IMR-90 (cell line): Measurements from ENCODE around the gene PGC. TPM values are rescaled to one million over a fixed set of nuclear protein-coding genes. Genes with fewer than 3 reads are reported as not detected.
A peak's percentile ranks its signal among the peaks of the same experiment; 100 is the strongest.

ENCODE experiments used
- ATAC-seq: fragments of 200-7000 bp; cut with Tn5 transposase; 2 replicates; pipeline ENCODE4 v1.9.1; 2020; ENCODE audit warnings: low read depth, mild to moderate bottlenecking, moderate library complexity
- BruUV-seq: library from RNA; stranded (reverse); fragments of 400-500 nt; replicated peaks from 2 replicates; lab custom pipeline; 2021; lab: Mats Ljungman, UMichigan
- CTCF ChIA-PET: fragments of 300-600 bp; formaldehyde crosslinking; extraction: SDS; loops from one replicate; lab custom pipeline; 2021; ENCODE audit warnings: antibody characterized with exemption; lab: Yijun Ruan, JAX
- POLR2A ChIA-PET: fragments of 300-600 bp; sonication (Branson Sonifier 250); formaldehyde crosslinking; loops from one replicate; lab custom pipeline; 2022; ENCODE audit warnings: antibody characterized with exemption; ENCODE audit not compliant: unreplicated experiment; lab: Charles Lee
- DNase-seq: peaks from one replicate; pipeline ENCODE4 v3.0.0; 2013
- H2AFZ ChIP-seq: replicated peaks from 2 replicates; pipeline ENCODE3; 2013; ENCODE audit warnings: low read length, mild to moderate bottlenecking; ENCODE audit not compliant: poor library complexity
- H2AK5ac ChIP-seq: 2 replicates; pipeline ENCODE4 v1.6.1; 2013; ENCODE audit warnings: low read depth, low read length, inconsistent platforms
- H2AK9ac ChIP-seq: replicated peaks from 2 replicates; pipeline ENCODE3; 2013; ENCODE audit warnings: mild to moderate bottlenecking, low read depth, low read length, moderate library complexity; ENCODE audit not compliant: poor library complexity
- H2BK120ac ChIP-seq: 2 replicates; pipeline ENCODE4 v1.6.1; 2013; ENCODE audit warnings: low read depth, low read length, inconsistent platforms
- H2BK15ac ChIP-seq: 3 replicates; pipeline ENCODE4 v1.6.1; 2013; ENCODE audit warnings: low read depth, low read length, inconsistent platforms
- H2BK20ac ChIP-seq: 2 replicates; pipeline ENCODE4 v1.6.1; 2013; ENCODE audit warnings: low read depth, mild to moderate bottlenecking, inconsistent platforms, low read length, moderate library complexity
- H2BK5ac ChIP-seq: 2 replicates; pipeline ENCODE4 v1.6.1; 2013; ENCODE audit warnings: mild to moderate bottlenecking, low read depth, low read length, inconsistent platforms; ENCODE audit not compliant: poor library complexity, severe bottlenecking
- H3K14ac ChIP-seq: replicated peaks from 2 replicates; pipeline ENCODE4 v1.6.1; 2013; ENCODE audit warnings: low read depth, low read length, inconsistent platforms
- H3K18ac ChIP-seq: 2 replicates; pipeline ENCODE4 v1.6.1; 2013; ENCODE audit warnings: low read depth, low read length, control low read depth
- H3K23ac ChIP-seq: 2 replicates; pipeline ENCODE4 v1.6.1; 2013; ENCODE audit warnings: low read depth, low read length, inconsistent platforms
- H3K27ac ChIP-seq: 2 replicates; pipeline ENCODE4 v1.5.1; 2013; ENCODE audit warnings: mild to moderate bottlenecking, control low read depth, low read length; ENCODE audit not compliant: insufficient read depth
- H3K27me3 ChIP-seq: 2 replicates; pipeline ENCODE4 v1.6.1; 2013; ENCODE audit warnings: low read length; ENCODE audit not compliant: control insufficient read depth, insufficient read depth
- H3K36me3 ChIP-seq: 2 replicates; pipeline ENCODE4 v1.6.1; 2013; ENCODE audit warnings: low read length, mixed read lengths; ENCODE audit not compliant: control insufficient read depth, insufficient read depth
- H3K4ac ChIP-seq: 2 replicates; pipeline ENCODE4 v1.6.1; 2013; ENCODE audit warnings: low read depth, low read length, inconsistent platforms
- H3K4me1 ChIP-seq: 2 replicates; pipeline ENCODE4 v1.6.1; 2013; ENCODE audit warnings: low read length, mixed read lengths; ENCODE audit not compliant: control insufficient read depth, insufficient read depth
- H3K4me2 ChIP-seq: 2 replicates; pipeline ENCODE4 v1.6.1; 2013; ENCODE audit warnings: low read depth, mild to moderate bottlenecking, control low read depth, low read length, moderate library complexity
- H3K4me3 ChIP-seq: 2 replicates; pipeline ENCODE4 v1.5.1; 2013; ENCODE audit warnings: low read depth, mild to moderate bottlenecking, control low read depth, low read length, moderate library complexity; ENCODE audit not compliant: insufficient read depth
- H3K56ac ChIP-seq: 2 replicates; pipeline ENCODE4 v1.6.1; 2013; ENCODE audit warnings: low read length, inconsistent platforms; ENCODE audit not compliant: insufficient read depth; ENCODE audit errors: extremely low read depth
- H3K79me1 ChIP-seq, 2 experiments: 2 replicates each; pipeline ENCODE4 v1.6.1; 2013; ENCODE audit warnings: low read length in 2 of 2, inconsistent platforms in 1 of 2, low read depth in 1 of 2
- H3K9ac ChIP-seq: 2 replicates; pipeline ENCODE4 v1.6.1; 2013; ENCODE audit warnings: low read depth, low read length, control low read depth
- H3K9me1 ChIP-seq: 2 replicates; pipeline ENCODE4 v1.6.1; 2013; ENCODE audit warnings: low read length, inconsistent platforms; ENCODE audit not compliant: insufficient read depth
- H3K9me3 ChIP-seq: 2 replicates; pipeline ENCODE4 v1.6.1; 2013; ENCODE audit warnings: low read length; ENCODE audit not compliant: control insufficient read depth, insufficient read depth
- H4K20me1 ChIP-seq: 2 replicates; pipeline ENCODE4 v1.6.1; 2013; ENCODE audit warnings: low read length, inconsistent platforms; ENCODE audit not compliant: insufficient read depth
- H4K5ac ChIP-seq: 2 replicates; pipeline ENCODE4 v1.6.1; 2013; ENCODE audit warnings: mild to moderate bottlenecking, low read depth, low read length, control low read depth
- H4K8ac ChIP-seq, 2 experiments: 2 replicates each; pipeline ENCODE4 v1.6.1; 2013; ENCODE audit warnings: low read depth in 2 of 2, low read length in 2 of 2, control low read depth in 1 of 2, inconsistent platforms in 1 of 2
- H4K91ac ChIP-seq: 2 replicates; pipeline ENCODE4 v1.6.1; 2013; ENCODE audit warnings: low read depth, low read length, inconsistent platforms; ENCODE audit not compliant: insufficient read depth
- CHD1 ChIP-seq: IDR thresholded peaks from 2 replicates; pipeline ENCODE4 v1.6.1; 2012; ENCODE audit warnings: low read depth, low read length, improper control_type of control experiment
- MAZ ChIP-seq: IDR thresholded peaks from 2 replicates; pipeline ENCODE4 v1.6.1; 2012; ENCODE audit warnings: low read depth, mild to moderate bottlenecking, low read length, improper control_type of control experiment, moderate library complexity, borderline replicate concordance
- POLR2A ChIP-seq: IDR thresholded peaks from 2 replicates; pipeline ENCODE4 v1.6.1; 2012; ENCODE audit warnings: mild to moderate bottlenecking, low read depth, low read length
- SMC3 ChIP-seq: fragments of 150-350 bp; IDR thresholded peaks from 2 replicates; pipeline ENCODE4 v1.6.1; 2016; ENCODE audit warnings: low read depth, mild to moderate bottlenecking, antibody characterized with exemption, low read length, moderate library complexity
- whole genome bisulfite sequencing, 2 experiments: methylation state at CpG; one replicate each; pipeline versions ENCODE4 v1.1.5 to v1.1.7; 2013; ENCODE audit warnings: missing lambda C conversion rate in 2 of 2; ENCODE audit not compliant: insufficient read length in 1 of 2; ENCODE audit errors: extremely low coverage in 2 of 2; 5-methylcytosine and 5-hydroxymethylcytosine counted together
- dilution Hi-C: fragments of 300-500 bp; cut with HindIII; formaldehyde crosslinking; loops from one replicate; pipeline ENCODE4 v1.14.3; 2018; ENCODE audit warnings: low sequenced_read_pairs; ENCODE audit not compliant: unreplicated experiment
- in situ Hi-C: fragments of 300-500 bp; cut with MboI; formaldehyde crosslinking; loops from 3 replicates; pipeline ENCODE4 v1.14.3; 2019; ENCODE audit warnings: low sequenced_read_pairs, inconsistent platforms, mixed read lengths
- intact Hi-C: fragments of 100-400 bp; cut with micrococcal nuclease; formaldehyde crosslinking; loops from 2 replicates; pipeline ENCODE4 v1.10.0; 2022
- polyA plus RNA-seq, 3 experiments: library from polyadenylated mRNA; depleted of rRNA; stranded (reverse); fragments of >200 nt; gene quantifications; 2 replicates each; pipeline ENCODE4 v1.2.3, GENCODE V29; 2012; ENCODE audit warnings: low replicate concordance in 1 of 3
- total RNA-seq: library from RNA; depleted of rRNA; stranded (reverse); fragments of >200 nt; gene quantifications from 2 replicates; pipeline ENCODE4 v1.2.3, GENCODE V29; 2012
- TF ChIP-seq, protein P1 (sequence below): fragments of 150-350 bp; IDR thresholded peaks from 2 replicates; pipeline ENCODE4 v1.6.1; 2016; ENCODE audit warnings: low read depth, mild to moderate bottlenecking, low read length, moderate library complexity, borderline replicate concordance

Gene PGC
- total and polyA plus RNA-seq, 2 of the 4 experiments (the other 2 are of a cell fraction), result not detected

DNA sequence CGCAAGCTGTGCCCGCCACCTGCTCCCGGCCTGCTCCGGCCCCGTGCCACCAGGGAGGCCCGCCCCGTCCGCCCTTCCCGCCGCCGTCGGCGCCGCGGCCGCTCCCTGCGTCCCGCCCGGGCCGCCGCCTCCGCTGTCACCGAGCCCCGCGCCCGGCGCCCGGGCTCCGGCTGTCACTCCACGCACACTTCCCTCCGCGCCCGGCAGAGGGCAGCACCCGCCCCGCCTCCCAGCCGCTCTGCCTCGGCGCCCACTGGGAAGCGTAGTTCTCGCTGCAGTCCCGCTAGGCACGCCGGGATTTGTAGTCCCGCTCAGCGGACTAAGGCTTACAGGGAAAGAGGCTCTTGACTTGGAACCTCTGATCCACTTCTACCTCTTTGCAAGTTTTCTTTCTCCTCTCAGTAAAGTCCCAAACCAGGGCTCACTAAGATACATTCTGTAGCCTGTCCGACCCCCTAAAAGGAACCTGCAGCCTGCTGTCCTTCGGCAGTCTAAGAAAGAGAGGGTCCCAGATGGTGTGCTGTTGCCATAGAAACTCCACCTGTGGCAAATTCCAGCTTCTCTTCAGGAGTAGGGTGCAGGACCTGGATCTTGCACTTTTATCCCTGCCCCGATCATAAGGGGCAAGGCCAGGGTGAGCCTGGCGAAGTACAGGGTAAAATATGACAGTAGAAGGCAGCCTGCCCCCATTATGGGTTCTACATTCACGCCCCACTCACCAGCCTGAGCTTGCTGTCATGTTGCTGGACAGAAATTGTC is 11.6 kb downstream of the PGC start, which contains the start of gene TFEB (continued):
- TF ChIP-seq CHD1 (no peak), SMC3 (peak; percentile 69), POLR2A (no peak)

DNA sequence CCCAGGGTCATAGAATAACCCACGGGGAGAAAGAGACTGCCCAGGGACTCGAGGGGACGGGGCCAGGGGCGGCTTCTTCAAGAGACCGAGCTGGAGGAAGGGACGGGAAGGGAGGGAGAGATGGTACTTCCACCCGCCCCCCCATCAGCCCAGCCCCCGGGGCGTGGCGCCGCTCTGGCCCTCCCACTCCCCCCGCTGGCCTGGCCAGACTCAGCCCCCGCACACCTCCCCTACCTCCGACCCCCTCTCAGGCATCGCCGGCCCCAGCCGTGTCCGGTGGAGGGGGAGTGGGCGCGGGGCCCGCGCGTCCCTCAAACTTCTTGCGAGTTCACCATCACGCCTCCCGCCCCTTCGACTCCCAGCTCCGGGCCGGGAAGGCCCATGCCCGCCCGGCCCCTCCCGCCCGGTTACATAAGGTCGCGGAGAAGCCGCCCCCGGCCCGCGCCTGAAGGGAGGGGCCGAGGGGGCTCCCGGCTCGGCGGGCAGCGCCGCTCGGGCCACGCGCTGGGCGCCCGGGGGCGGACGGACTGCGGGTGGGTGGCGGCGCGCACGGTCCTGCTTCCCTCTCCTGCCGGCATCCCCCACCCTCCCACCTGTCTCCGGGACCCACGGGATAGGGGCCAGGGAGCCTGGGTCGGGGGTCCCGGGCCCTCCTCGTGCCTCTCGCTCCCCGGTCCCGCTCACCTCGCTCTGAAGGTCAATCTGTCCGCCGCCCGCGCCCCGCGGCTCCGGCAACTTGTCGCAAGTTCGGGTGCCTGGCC is 12.4 kb downstream of the PGC start:
- no peak overlapping the region for H3K56ac ChIP-seq
- peak overlapping the region; percentile 95 for H2AFZ ChIP-seq
- dilution Hi-C loops, result no loop called here
- H4K8ac ChIP-seq, result peak overlapping the region in 1 of 2 experiments; percentile 71; a peak in 1 of 4 replicates
- H4K20me1 ChIP-seq, result no peaks in the 10 kb centered on the region
- no peak overlapping the region for H2BK120ac ChIP-seq
- H2AK5ac ChIP-seq, result no peak overlapping the region
- peak overlapping the region; percentile 77 for H2BK5ac ChIP-seq
- no peak overlapping the region for H2BK15ac ChIP-seq
- peak overlapping the region; percentile 75 for H2AK9ac ChIP-seq
- no peak overlapping the region for H4K5ac ChIP-seq
- in situ Hi-C loops, result no loop called here
- H3K27me3 ChIP-seq, result no peaks in the 10 kb centered on the region; the same call in 1 of the 2 replicates
- H3K9me3 ChIP-seq, result no peaks in the 10 kb centered on the region
- TF ChIP-seq, protein P1, sequence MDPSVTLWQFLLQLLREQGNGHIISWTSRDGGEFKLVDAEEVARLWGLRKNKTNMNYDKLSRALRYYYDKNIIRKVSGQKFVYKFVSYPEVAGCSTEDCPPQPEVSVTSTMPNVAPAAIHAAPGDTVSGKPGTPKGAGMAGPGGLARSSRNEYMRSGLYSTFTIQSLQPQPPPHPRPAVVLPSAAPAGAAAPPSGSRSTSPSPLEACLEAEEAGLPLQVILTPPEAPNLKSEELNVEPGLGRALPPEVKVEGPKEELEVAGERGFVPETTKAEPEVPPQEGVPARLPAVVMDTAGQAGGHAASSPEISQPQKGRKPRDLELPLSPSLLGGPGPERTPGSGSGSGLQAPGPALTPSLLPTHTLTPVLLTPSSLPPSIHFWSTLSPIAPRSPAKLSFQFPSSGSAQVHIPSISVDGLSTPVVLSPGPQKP, result no peak
- peak; percentile 49; the same call in 1 of the 2 replicates for TF ChIP-seq MAZ
- peaks cover 18% of the 10 kb centered on the region for H3K4me1 ChIP-seq
- intact Hi-C loops, result loop anchor here (1.0 to 2.0 kb wide), 4 partner anchors 28 to 52 kb away; no protein-coding TSS in a partner anchor
- BruUV-seq, result no TSS peak
- H3K4ac ChIP-seq, result no peak overlapping the region
- peak overlapping the region; percentile 66 for H3K9ac ChIP-seq
- peak overlapping the region; percentile 88 for H3K4me3 ChIP-seq
- WGBS, 2 experiments, result 0% methylated on average over 1 of the region's 76 CpGs; no CpG with 5 or more reads in 1 of the 2 experiments
- no peaks in the 10 kb centered on the region for H3K36me3 ChIP-seq
- no peak overlapping the region for H3K14ac ChIP-seq
- no peak overlapping the region for H2BK20ac ChIP-seq
- POLR2A ChIA-PET, result no interaction called here
- H3K27ac ChIP-seq, result peak overlapping the region; percentile 70
- H3K18ac ChIP-seq, result peak overlapping the region; percentile 47; the same call in 1 of the 2 replicates
- H3K23ac ChIP-seq, result no peak overlapping the region
- peaks cover 6 to 23% of the 10 kb centered on the region in 2 experiments; a peak in 2 of 4 replicates for H3K79me1 ChIP-seq
- H4K91ac ChIP-seq, result no peak overlapping the region; the same call in 1 of the 2 replicates
- peak overlapping the region; percentile 80 for H3K4me2 ChIP-seq
- ATAC-seq, result peak; percentile 75
- CTCF ChIA-PET, result interaction anchor here (0.7 to 1.2 kb wide), 2 partner anchors 53 to 366 kb away, joined by 3 to 4 read pairs; partner anchors contain the start of gene TOMM6
- peaks cover 9% of the 10 kb centered on the region; the same call in 1 of the 2 replicates for H3K9me1 ChIP-seq
- peak; percentile 71 for DNase-seq
